Measurements from ENCODE around the gene KDM4B. TPM values are rescaled to one million over a fixed set of nuclear protein-coding genes. Genes with fewer than 3 reads are reported as not detected.

Gene KDM4B
- total RNA-seq, 1 experiment from 2014 or later = 43.7 TPM

DNA sequence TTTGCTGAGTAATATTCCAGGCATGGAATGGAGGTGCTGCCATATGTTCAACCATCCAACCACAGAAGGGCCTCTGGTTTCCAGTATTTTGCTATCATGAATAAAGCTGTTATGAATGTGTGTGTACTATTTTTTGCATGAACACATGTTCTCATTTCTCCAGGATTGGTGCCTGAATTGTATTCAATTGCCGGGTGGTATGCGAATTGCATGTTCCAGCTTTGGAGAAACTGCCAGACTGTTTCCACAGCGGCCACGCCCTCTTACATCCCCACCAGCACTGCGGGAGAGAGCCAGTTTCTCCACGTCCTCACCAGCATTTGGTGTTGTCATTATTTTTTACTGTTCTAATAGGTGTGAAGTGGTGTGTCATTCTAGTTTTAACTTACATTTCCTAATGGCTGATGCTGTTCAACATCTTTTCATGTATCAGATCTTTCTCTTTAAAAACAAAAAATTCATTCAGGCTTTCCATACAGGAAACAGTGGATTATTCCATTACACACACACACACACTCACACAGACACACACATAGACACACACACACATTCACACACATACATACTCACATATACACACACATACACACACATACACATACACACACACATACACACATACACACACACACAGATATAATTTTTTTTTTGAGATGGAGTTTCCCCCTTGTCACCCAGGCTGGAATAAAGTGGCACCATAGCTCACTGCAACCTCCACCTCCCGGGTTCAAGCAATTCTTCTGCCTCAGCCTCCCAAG lies 217.6 kb downstream of the KDM4B start:
- H3K9me3 Mint-ChIP-seq = peaks cover 0 to 7% of the 10 kb centered on the region in 2 experiments; a peak in 2 of 5 replicates
- H3K18ac ChIP-seq (ENCODE audit: insufficient read length, low read depth, low read length) = no peak overlapping the region
- no peak overlapping the region for H2BK15ac ChIP-seq (ENCODE audit: low read depth, low read length)
- no peak overlapping the region for H3K4me2 ChIP-seq (ENCODE audit: insufficient read depth, insufficient read length, low read length)
- no peak overlapping the region for H3K4me3 Mint-ChIP-seq
- H3K9me3 ChIP-seq (ENCODE audit: control insufficient read depth, low read depth, low read length) = no peaks in the 10 kb centered on the region
- peaks cover 14% of the 10 kb centered on the region for H3K27me3 Mint-ChIP-seq (ENCODE audit: low read depth)
- no peak for DNase-seq
- H2BK5ac ChIP-seq (ENCODE audit: insufficient read length, low read length) = no peak overlapping the region
- no peak overlapping the region for H3K56ac ChIP-seq (ENCODE audit: insufficient read length, low read depth, low read length)
- H3K23ac ChIP-seq (ENCODE audit: insufficient read length, low read depth, low read length) = no peak overlapping the region
- H3K36me3 Mint-ChIP-seq (ENCODE audit: insufficient read depth in 1 of 3, low read depth in 3 of 3) = peaks cover 0 to 3% (median 0%) of the 10 kb centered on the region in 3 experiments; a peak in 2 of 7 replicates
- H3K27me3 ChIP-seq (ENCODE audit: insufficient read depth, low read length) = no peaks in the 10 kb centered on the region
- no peak overlapping the region for H2BK20ac ChIP-seq (ENCODE audit: low read depth, low read length, poor library complexity, severe bottlenecking)
- no peak overlapping the region for H2AFZ ChIP-seq (ENCODE audit: low read length)
- no peaks in the 10 kb centered on the region for H3K4me1 ChIP-seq (ENCODE audit: insufficient read depth, low read length)
- H3K79me1 ChIP-seq (ENCODE audit: insufficient read depth, low read depth, low read length, poor library complexity, severe bottlenecking) = no peaks in the 10 kb centered on the region
- no peaks in the 10 kb centered on the region for H3K23me2 ChIP-seq (ENCODE audit: insufficient read length, low read depth, low read length, poor library complexity, severe bottlenecking)
- no peak overlapping the region for H3K27ac ChIP-seq (ENCODE audit: insufficient read length, low read depth, low read length)
- H3K9ac ChIP-seq (ENCODE audit: extremely low read depth, insufficient read length, low read length) = no peak overlapping the region
- peaks cover 0 to 9% of the 10 kb centered on the region in 2 experiments; a peak in 3 of 4 replicates for H3K4me1 Mint-ChIP-seq
- H3T11ph ChIP-seq (ENCODE audit: low read length) = no peak overlapping the region
- no peak overlapping the region for H2AK5ac ChIP-seq (ENCODE audit: insufficient read length, low read length)
- no peak overlapping the region for H2BK12ac ChIP-seq (ENCODE audit: insufficient read length, low read depth, low read length)
- H4K8ac ChIP-seq (replicated peaks; ENCODE audit: insufficient read length, low read depth, low read length) = no peak overlapping the region
- H4K5ac ChIP-seq (ENCODE audit: insufficient read length, low read depth, low read length) = no peak overlapping the region
- no CpG with 5 or more reads among the region's 7 CpGs for WGBS (ENCODE audit: extremely low coverage, insufficient read length, low lambda C conversion rate)
- H3K79me2 ChIP-seq (ENCODE audit: insufficient read depth, low read length) = no peaks in the 10 kb centered on the region
- H3K4ac ChIP-seq (ENCODE audit: low read depth, low read length) = no peak overlapping the region
- no peak overlapping the region for H4K91ac ChIP-seq (ENCODE audit: insufficient read length, low read depth, low read length)
- H2BK120ac ChIP-seq (ENCODE audit: low read depth, low read length, poor library complexity, severe bottlenecking) = no peak overlapping the region
- no peak overlapping the region for H3K14ac ChIP-seq (ENCODE audit: insufficient read depth, low read length)
- H4K20me1 ChIP-seq (ENCODE audit: control insufficient read depth, insufficient read depth, insufficient read length) = no peaks in the 10 kb centered on the region
- no peak for TF ChIP-seq CTCF (conservative IDR thresholded peaks at IDR 0.05)
- peak overlapping the region in 1 of 3 experiments; percentile 4; a peak in 1 of 7 replicates for H3K27ac Mint-ChIP-seq
